Activated CD4-positive, CD25-positive, alpha-beta regulatory T cell (primary cell): ENCODE results near the gene CHAF1A.

Source experiments
- DNase-seq, 4 experiments: peaks; one replicate each; lab custom pipeline; 2025; lab: John Stamatoyannopoulos, UW

The CHAF1A gene

DNA sequence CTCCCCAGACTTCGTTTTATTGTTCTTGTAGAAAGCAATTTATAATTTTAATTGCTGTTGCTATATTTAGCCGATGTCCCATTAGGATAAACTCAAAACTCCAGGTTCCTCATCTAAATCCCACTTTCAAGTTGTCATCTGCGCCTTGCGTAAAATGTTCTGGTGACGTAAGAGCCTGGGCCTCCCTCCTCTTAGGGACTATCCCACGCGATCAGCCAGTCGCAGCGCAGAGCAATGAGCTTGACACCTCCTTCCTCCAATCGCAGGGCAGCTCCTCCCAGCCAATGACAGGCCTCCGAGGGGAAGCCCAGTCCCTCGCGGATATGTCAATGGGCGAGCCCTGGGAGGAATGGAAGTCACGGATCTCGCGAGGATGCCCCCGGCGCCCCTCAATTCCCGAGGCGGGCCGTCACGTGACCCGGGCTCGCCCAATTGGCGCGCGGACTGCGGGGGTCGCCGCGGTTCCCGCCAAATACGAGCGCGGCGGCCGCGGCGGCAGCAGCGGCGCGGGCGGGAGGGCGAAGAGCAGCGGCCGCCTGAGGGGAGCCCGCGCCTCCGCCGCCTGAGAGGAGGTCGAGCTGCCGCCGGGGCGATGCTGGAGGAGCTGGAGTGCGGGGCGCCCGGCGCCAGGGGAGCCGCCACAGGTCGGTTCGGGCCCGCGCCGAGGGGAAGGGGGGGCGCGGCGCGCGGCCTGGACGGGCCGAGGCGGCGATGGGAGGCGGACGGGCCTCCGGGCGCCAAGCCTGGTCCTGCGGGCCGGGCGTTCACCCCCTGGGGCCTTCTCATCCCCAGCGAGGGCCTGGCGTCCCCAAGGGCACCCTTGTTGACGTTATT lies at the start of gene CHAF1A:
CHAF1A (plus strand) TSS at position 470 of the 834 bp plus-strand sequence; CDS start at position 593, 123 bp downstream.
- peak; percentile 95 to 98 (median 98) for DNase-seq

DNA sequence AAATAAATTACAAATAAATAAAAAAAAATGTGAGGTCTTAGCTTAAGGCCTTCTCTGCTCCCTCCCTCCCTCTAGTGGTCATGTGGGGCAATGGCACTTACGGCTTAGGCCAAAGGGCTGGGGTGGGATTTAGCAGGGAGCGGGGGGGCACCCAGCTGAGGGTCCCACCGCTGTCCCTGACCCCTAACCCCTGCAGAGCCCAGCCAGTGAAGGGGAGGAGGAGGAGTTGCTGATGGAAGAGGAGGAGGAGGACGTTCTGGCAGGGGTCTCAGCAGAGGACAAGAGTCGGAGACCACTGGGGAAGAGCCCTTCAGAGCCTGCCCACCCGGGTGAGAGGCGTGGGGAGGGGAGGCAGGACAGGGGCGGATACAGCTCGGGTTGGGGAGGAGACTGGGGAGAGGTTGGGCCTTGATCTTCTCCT lies 49.7 kb upstream of the CHAF1A start:
- peak in 2 of 4 experiments; percentile 30 to 42 for DNase-seq

DNA sequence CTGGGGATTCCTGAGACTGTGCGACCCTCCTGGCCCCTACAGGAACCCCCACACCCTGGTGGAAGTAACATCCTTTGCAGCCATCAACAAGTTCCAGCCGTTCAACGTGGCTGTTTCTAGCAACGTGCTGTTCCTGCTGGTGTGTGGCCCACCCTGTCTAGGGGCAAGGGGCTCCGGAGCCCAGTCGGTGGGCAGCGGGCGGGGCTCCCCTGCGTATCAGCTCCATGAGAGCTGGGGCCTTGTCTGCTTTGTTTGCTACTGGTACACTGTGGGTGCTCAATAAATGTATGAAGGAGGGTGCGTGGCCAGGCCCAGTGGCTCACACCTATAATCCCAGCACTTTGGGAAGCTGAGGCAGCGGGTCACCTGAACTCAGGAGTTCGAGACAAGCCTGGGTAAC lies 48.2 kb upstream of the CHAF1A start:
- no peak for DNase-seq

DNA sequence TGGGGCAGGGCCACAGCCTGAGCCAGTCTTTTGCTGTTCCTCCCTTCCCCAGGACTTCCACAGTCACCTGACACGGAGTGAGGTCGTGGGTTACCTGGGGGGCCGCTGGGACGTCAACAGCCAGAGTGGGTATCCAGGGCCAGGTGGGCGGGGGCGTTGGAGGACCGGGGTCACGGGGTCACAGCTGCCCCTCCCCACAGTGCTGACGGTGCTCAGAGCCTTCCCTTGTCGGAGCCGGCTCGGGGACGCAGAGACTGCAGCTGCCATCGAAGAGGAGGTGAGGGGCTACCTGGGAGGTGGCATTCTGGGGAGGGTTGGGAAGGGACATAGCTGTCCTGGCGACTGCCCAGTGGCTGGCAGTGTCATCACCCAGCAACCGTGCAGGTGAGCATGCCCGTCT lies 47.5 kb upstream of the CHAF1A start:
- no peak for DNase-seq

DNA sequence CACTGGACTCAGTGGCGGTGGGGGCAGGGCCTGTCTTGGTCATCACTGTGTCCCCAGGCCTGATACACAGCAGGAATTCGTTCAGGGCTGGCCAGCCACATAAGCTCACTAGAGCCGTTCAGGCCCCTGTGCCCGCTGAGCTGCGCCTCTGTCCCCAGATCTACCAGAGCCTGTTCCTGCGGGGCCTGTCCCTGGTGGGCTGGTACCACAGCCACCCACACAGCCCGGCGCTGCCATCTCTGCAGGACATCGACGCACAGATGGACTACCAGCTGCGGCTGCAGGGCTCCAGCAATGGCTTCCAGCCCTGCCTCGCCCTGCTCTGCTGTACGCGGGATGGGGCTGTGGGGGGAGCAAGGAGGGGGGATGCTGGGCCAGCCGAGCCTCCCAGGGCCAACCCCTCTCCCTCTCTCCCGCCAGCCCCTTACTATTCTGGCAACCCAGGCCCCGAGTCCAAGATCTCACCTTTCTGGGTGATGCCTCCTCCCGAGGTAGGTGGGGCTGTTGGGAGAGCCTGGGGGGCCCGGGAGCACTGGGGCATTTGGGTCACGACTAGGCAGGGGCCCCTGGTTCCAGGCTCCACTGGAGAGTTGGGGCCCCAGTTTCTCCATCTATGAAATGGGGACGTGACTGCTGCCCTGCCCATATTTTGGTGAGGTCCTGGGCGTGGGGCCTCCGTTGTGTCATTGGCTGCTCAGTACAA lies 45.2 kb upstream of the CHAF1A start:
- no peak for DNase-seq

GRCh38 chr19:4357921-4358326 lies 44.5 kb upstream of the CHAF1A start:
- DNase-seq: no peak

- DNase-seq: no peak
Observed at GRCh38 chr19:4358709-4359626, 43.5 kb upstream of the CHAF1A start.

- no peak for DNase-seq
Observed at GRCh38 chr19:4359627-4360000, 42.8 kb upstream of the CHAF1A start.

GRCh38 chr19:4360081-4360569 lies 42.3 kb upstream of the CHAF1A start:
- no peak for DNase-seq

GRCh38 chr19:4360641-4361151 lies 41.7 kb upstream of the CHAF1A start:
- no peak for DNase-seq

DNA sequence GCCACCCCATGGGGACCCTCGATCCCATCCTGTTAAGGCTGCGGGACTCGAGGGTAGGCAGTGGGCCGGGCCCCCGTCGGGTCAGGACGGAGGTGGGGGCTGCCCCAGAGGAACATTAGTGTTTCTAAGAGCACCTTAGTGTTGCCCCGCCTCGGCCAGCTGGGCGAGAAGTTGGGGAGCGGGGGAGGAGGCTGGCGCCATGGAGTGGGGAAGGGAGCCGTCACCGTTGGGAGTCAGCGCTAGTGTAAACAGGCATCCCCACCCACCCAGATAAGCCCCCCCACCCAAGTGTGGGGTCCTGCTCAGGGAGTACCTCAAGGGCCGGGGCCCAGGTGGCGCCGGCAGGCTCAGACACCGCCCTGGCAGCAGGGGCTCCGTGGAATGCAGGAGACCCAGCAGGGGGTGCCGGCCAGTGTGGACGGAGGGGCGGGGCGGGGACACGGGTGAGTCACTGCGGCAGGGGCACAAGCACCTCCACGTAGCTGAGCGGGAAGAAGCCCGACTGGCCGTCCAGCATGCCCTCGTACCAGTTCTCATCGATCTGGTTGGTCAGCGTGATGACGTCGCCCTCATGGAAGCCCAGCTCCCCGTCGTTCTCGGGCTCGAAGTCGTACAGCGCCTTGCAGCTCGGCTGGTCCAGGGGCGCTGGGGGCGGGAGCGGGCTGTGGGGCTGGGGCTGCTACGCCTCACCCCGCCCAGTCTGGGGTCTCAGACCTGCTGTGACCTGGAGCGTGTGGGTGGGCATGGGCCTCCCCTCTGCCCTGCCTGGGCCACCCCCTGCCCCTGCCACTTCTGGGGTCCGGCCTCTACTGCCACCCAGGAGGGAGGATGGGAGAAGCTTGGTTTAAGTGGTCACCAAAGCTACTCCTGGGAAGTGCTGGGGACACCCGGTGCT lies 41.0 kb upstream of the CHAF1A start:
- no peak for DNase-seq

- no peak for DNase-seq
Observed at GRCh38 chr19:4362101-4362828, 40.2 kb upstream of the CHAF1A start.

- DNase-seq: no peak
Observed at GRCh38 chr19:4362831-4363545, 39.5 kb upstream of the CHAF1A start.

- DNase-seq: no peak
Observed at GRCh38 chr19:4363571-4364304, 38.7 kb upstream of the CHAF1A start.

- no peak for DNase-seq
Observed at GRCh38 chr19:4365341-4365740, 37.1 kb upstream of the CHAF1A start.

- no peak for DNase-seq
Observed at GRCh38 chr19:4365791-4366665, 36.4 kb upstream of the CHAF1A start.

GRCh38 chr19:4366666-4367335 lies 35.6 kb upstream of the CHAF1A start:
- DNase-seq: no peak
